GM12865 (cell line): ENCODE measurements around the gene GRID1.

Experiments
- DNase-seq: peaks from one replicate; pipeline ENCODE4 v3.0.0; 2010; ENCODE audit warnings: low read depth
- H3K4me3 ChIP-seq: 2 replicates; pipeline ENCODE4 v1.5.1; 2011; ENCODE audit warnings: mild to moderate bottlenecking, low read depth, low read length, control low read depth
- CTCF ChIP-seq: IDR thresholded peaks from 2 replicates; pipeline ENCODE4 v1.5.1; 2011; ENCODE audit warnings: low read length, control low read depth, low read depth, inconsistent platforms; ENCODE audit not compliant: insufficient read depth; ENCODE audit errors: missing control alignments

GRID1 gene

GRCh38 chr10:85918371-85918770 is 448.2 kb downstream of the GRID1 start:
- TF ChIP-seq CTCF: no peak
- no peak for DNase-seq
- H3K4me3 ChIP-seq: no peak overlapping the region

GRCh38 chr10:85917601-85918000 is 449.0 kb downstream of the GRID1 start:
- TF ChIP-seq CTCF: no peak

GRCh38 chr10:85916994-85917573 is 449.5 kb downstream of the GRID1 start:
- TF ChIP-seq CTCF: no peak
- no peak overlapping the region for H3K4me3 ChIP-seq
- DNase-seq: no peak

More at GRCh38 chr10:85917601-85918000, 449.0 kb downstream of the GRID1 start:
- no peak overlapping the region for H3K4me3 ChIP-seq
- no peak for DNase-seq

- no peak for TF ChIP-seq CTCF
- DNase-seq: no peak
- H3K4me3 ChIP-seq: no peak overlapping the region
Measured at GRCh38 chr10:85916286-85916685, 450.3 kb downstream of the GRID1 start.

GRCh38 chr10:85915245-85915846 is 451.2 kb downstream of the GRID1 start:
- H3K4me3 ChIP-seq: no peak overlapping the region
- no peak for TF ChIP-seq CTCF
- DNase-seq: no peak

- no peak for TF ChIP-seq CTCF
- no peak overlapping the region for H3K4me3 ChIP-seq
- DNase-seq: no peak
Measured at GRCh38 chr10:85914720-85915119, 451.9 kb downstream of the GRID1 start.

- TF ChIP-seq CTCF: no peak
- no peak for DNase-seq
- no peak overlapping the region for H3K4me3 ChIP-seq
Measured at GRCh38 chr10:85908462-85908861, 458.1 kb downstream of the GRID1 start.
